ENCODE measurements around the gene PLEKHG7. TPM values are rescaled to one million over a fixed set of nuclear protein-coding genes. Genes with fewer than 3 reads are reported as not detected.

Gene PLEKHG7
- total RNA-seq (2022; extraction: Qiagen RNA extraction; ENCODE audit: low read depth): 0.07 TPM in 1 of 5 replicates, not detected in the others

GRCh38 chr12:92702754-92703679, at the start of gene PLEKHG7:
Gene PLEKHG7 (plus strand): TSS chr12:92702989. CDS start chr12:92706632, 3,643 bp downstream.

Other genes with a start within 250 kb of the PLEKHG7 start
- gene EEA1, start 226.3 kb downstream of the PLEKHG7 start, total RNA-seq (2022; extraction: Qiagen RNA extraction; ENCODE audit: low read depth): 2.5 to 7.7 TPM (median 5.3 TPM) in 5 replicates

Measured in A549 treated with GW870086 at 1 μM for 4 hours (cell line).